ENCODE measurements around the gene EIF5AL1.
"Not testable (repeated sequence)": the region's sequence is repeated elsewhere in the genome, so short reads cannot be mapped to it uniquely, and the experiment has no call there.

The EIF5AL1 gene

GRCh38 chr10:79511891-79512583, at the start of gene EIF5AL1:
Gene EIF5AL1 (plus strand): TSS chr10:79512533. CDS start chr10:79512650, 117 bp downstream.
- not testable (repeated sequence) for DNase-seq

GRCh38 chr10:79463578-79464496, 48.5 kb upstream of the EIF5AL1 start:
- no peak for DNase-seq

- DNase-seq, result no peak
Measured at GRCh38 chr10:79465341-79465740, 47.0 kb upstream of the EIF5AL1 start.

- no peak for DNase-seq
Measured at GRCh38 chr10:79468015-79468560, 44.2 kb upstream of the EIF5AL1 start.

- DNase-seq, result no peak
Measured at GRCh38 chr10:79468841-79469585, 43.3 kb upstream of the EIF5AL1 start.

- no peak for DNase-seq
Measured at GRCh38 chr10:79470096-79470495, 42.2 kb upstream of the EIF5AL1 start.

GRCh38 chr10:79471776-79472175, 40.6 kb upstream of the EIF5AL1 start:
- no peak for DNase-seq

GRCh38 chr10:79472449-79472848, 39.9 kb upstream of the EIF5AL1 start:
- DNase-seq, result no peak

GRCh38 chr10:79472951-79473350, 39.4 kb upstream of the EIF5AL1 start:
- DNase-seq, result no peak

GRCh38 chr10:79473496-79474095, 38.7 kb upstream of the EIF5AL1 start:
- DNase-seq, result no peak

GRCh38 chr10:79475119-79475653, 37.1 kb upstream of the EIF5AL1 start:
- no peak for DNase-seq

- DNase-seq, result no peak
Measured at GRCh38 chr10:79475877-79476276, 36.5 kb upstream of the EIF5AL1 start.

GRCh38 chr10:79476645-79477044, 35.7 kb upstream of the EIF5AL1 start:
- no peak for DNase-seq

- DNase-seq, result no peak
Measured at GRCh38 chr10:79477456-79477855, 34.9 kb upstream of the EIF5AL1 start.

GRCh38 chr10:79479283-79479909, 32.9 kb upstream of the EIF5AL1 start:
- no peak for DNase-seq

- no peak for DNase-seq
Measured at GRCh38 chr10:79482304-79482703, 30.0 kb upstream of the EIF5AL1 start.

- DNase-seq, result no peak
Measured at GRCh38 chr10:79482741-79483140, 29.6 kb upstream of the EIF5AL1 start.

- no peak for DNase-seq
Measured at GRCh38 chr10:79483299-79483698, 29.0 kb upstream of the EIF5AL1 start.

- DNase-seq, result no peak
Measured at GRCh38 chr10:79483948-79484347, 28.4 kb upstream of the EIF5AL1 start.

- no peak for DNase-seq
Measured at GRCh38 chr10:79484476-79484875, 27.9 kb upstream of the EIF5AL1 start.

- peak; percentile 11 for DNase-seq
Measured at GRCh38 chr10:79487296-79488194, 24.8 kb upstream of the EIF5AL1 start.

Measured in activated naive CD4-positive, alpha-beta T cell treated with Interleukin-2 at 50 U/mL for 16 hours (primary cell).